Germinal center (tissue), 1 donor: ENCODE data around the gene WNT4.

Source experiments
- DNase-seq: peaks from one replicate; pipeline ENCODE4 v3.0.0; 2012; ENCODE audit warnings: mixed read lengths, low spot score

WNT4 gene

GRCh38 chr1:22074803-22075202 lies 68.1 kb downstream of the WNT4 start:
- no peak for DNase-seq

DNA sequence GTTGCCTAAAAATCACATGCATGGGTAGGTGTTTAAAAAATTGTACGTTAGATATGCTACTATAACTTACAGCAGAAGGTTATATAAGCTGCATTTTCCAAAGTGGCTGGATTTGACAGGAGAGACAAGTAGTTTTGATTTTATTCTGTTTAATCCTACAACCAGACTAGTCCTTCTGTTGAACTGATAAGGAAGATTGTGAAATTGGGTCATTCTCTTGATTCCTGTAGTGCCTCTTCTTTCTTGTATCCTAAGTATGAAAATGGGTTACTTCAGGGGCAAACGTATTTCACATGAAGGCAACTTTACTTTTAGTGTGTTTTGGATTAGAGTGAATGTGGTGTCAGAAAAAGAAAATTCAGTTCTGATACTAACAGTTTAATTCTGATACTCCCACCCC lies 71.4 kb downstream of the WNT4 start:
- DNase-seq, result no peak
